ENCODE results near the gene CDK15. TPM values are rescaled to one million over a fixed set of nuclear protein-coding genes. Genes with fewer than 3 reads are reported as not detected.

CDK15 gene
- total and polyA plus RNA-seq, 11 donors: 0.07 to 0.50 (median 0.18) TPM; not detected in 3

DNA sequence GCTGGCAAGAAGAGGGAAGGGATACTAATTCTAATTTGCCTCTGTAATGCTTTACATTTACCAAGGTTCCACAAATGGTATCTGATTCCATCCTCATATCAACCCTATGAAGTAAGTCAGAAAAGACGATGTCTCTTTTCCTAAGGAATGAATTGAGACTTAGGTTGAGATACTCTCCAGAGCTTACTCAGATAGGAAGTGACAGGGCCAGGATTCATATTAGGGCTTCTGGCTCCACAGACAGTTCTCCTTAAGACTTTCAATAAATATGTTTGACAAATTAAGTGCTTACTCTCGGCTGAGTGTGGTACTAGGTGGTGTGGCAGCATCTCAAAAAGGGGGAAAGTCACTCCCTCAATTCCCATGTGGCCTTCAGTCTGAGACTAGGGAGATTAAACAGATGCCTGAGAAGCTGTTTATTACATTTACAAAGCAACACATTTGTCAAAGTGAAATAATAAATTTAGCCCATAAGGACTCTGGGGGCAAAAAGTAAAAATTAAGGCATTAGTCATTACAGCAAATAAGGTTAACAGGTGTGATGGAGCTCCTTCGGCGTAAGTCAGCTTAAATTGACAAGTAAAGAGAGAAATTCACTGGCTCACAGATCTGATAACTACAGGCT lies 14.2 kb downstream of the CDK15 start:
- 71 to 82% (median 78%) methylated on average over 4 of the region's 4 CpGs for WGBS, 4 donors
- no peaks in the 10 kb centered on the region for H3K4me1 ChIP-seq
- H3K36me3 ChIP-seq: no peaks in the 10 kb centered on the region
- DNase-seq (no peak), ATAC-seq (no peak)
- no peak overlapping the region for H3K27ac ChIP-seq
- no peak overlapping the region for H3K4me3 ChIP-seq
- H3K27me3 ChIP-seq: no peaks in the 10 kb centered on the region
- no peak for TF ChIP-seq POLR2A (IDR thresholded peaks at IDR 0.05)
- TF ChIP-seq, protein P1, sequence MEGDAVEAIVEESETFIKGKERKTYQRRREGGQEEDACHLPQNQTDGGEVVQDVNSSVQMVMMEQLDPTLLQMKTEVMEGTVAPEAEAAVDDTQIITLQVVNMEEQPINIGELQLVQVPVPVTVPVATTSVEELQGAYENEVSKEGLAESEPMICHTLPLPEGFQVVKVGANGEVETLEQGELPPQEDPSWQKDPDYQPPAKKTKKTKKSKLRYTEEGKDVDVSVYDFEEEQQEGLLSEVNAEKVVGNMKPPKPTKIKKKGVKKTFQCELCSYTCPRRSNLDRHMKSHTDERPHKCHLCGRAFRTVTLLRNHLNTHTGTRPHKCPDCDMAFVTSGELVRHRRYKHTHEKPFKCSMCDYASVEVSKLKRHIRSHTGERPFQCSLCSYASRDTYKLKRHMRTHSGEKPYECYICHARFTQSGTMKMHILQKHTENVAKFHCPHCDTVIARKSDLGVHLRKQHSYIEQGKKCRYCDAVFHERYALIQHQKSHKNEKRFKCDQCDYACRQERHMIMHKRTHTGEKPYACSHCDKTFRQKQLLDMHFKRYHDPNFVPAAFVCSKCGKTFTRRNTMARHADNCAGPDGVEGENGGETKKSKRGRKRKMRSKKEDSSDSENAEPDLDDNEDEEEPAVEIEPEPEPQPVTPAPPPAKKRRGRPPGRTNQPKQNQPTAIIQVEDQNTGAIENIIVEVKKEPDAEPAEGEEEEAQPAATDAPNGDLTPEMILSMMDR (IDR thresholded peaks at IDR 0.05): no peak
- no peaks in the 10 kb centered on the region for H3K9me3 ChIP-seq
- intact Hi-C loops (cut with DNase I): no loop called here

DNA sequence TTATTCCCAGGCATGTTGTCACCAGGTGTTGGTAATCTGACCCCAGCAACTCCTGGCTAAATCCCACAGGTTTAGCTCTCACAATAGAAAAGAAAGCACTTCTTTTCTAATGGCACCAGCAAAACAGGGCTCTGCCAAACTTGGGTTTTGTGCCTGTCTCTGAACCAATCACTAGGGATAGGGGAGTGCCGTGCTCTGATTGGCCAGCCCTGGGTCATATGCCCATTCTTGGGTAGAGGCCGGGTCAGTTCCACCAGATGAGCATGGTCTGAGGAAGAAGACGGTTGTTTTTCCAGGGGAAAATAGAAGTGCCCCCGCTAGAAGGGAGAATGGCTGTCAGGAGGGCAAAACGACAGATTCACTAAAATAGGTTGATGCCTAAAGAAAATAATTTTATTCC lies 14.7 kb downstream of the CDK15 start:
- WGBS, 4 donors: 75 to 91% (median 90%) methylated on average over 5 of the region's 5 CpGs
- no peak for ATAC-seq
- Histone ChIP-seq H3K27me3 (no peaks in the 10 kb centered on the region), H3K36me3 (no peaks in the 10 kb centered on the region), H3K4me3 (no peak overlapping the region), H3K4me1 (no peaks in the 10 kb centered on the region), H3K27ac (no peak overlapping the region), H3K9me3 (no peaks in the 10 kb centered on the region)
- intact Hi-C loops (cut with DNase I): no loop called here
- TF ChIP-seq POLR2A (IDR thresholded peaks at IDR 0.05): no peak
- TF ChIP-seq, protein P1 (IDR thresholded peaks at IDR 0.05): no peak
- no peak for DNase-seq

GRCh38 chr2:201824212-201824611 lies 17.9 kb downstream of the CDK15 start:
- Histone ChIP-seq H3K9me3 (no peaks in the 10 kb centered on the region), H3K36me3 (no peaks in the 10 kb centered on the region), H3K4me3 (no peak overlapping the region), H3K4me1 (no peaks in the 10 kb centered on the region), H3K27ac (no peak overlapping the region), H3K27me3 (no peaks in the 10 kb centered on the region)
- ATAC-seq: no peak
- TF ChIP-seq POLR2A (IDR thresholded peaks at IDR 0.05): no peak
- TF ChIP-seq, protein P1 (IDR thresholded peaks at IDR 0.05): no peak
- DNase-seq: no peak
- 69 to 74% (median 73%) methylated on average over 1 of the region's 1 CpG for WGBS, 4 donors
- intact Hi-C loops (cut with DNase I): no loop called here

DNA sequence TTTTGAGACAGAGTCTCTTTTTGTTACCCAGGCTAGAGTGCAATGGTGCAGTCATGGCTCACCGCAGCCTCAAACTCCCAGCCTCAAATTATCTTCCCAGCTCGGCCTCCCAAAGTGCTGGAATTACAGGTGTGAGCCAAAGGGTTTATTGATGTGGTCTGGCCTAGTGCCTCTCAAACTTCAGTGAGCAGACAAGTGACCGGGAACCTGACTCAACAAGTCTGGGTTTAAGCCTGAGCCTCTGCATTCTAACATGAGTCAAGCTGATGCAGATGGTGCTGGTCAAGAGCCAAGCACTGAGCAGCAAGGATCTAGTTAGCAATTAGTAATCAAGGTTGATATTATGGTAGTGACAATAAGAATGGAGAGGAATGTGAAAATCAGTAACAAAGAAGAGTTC lies 21.3 kb downstream of the CDK15 start:
- Histone ChIP-seq H3K9me3 (no peaks in the 10 kb centered on the region), H3K27ac (no peak overlapping the region), H3K27me3 (no peaks in the 10 kb centered on the region), H3K4me1 (no peaks in the 10 kb centered on the region), H3K4me3 (no peak overlapping the region), H3K36me3 (no peaks in the 10 kb centered on the region)
- TF ChIP-seq POLR2A (IDR thresholded peaks at IDR 0.05): no peak
- TF ChIP-seq, protein P1 (IDR thresholded peaks at IDR 0.05): no peak
- DNase-seq: no peak
- no peak for ATAC-seq
- WGBS, 4 donors: 90 to 93% (median 92%) methylated on average over 3 of the region's 3 CpGs
- intact Hi-C loops (cut with DNase I): no loop called here
